Subcutaneous abdominal adipose tissue (tissue), 5 donors: ENCODE data around the gene GIGYF2.

Experiments
- H3K27ac ChIP-seq: one replicate; pipeline ENCODE4 v1.7.0; 2013; ENCODE audit warnings: low read depth, mild to moderate bottlenecking, inconsistent platforms, low read length, moderate library complexity
- H3K27me3 ChIP-seq, 5 donors: one replicate each; pipeline ENCODE4 v1.7.0; 2013; ENCODE audit warnings: low read length in 5 of 5, inconsistent platforms in 1 of 5; ENCODE audit not compliant: control insufficient read depth in 5 of 5, insufficient read depth in 4 of 5
- H3K36me3 ChIP-seq, 5 donors: one replicate each; pipeline ENCODE4 v1.7.0; 2013; ENCODE audit warnings: low read length in 5 of 5; ENCODE audit not compliant: control insufficient read depth in 5 of 5, insufficient read depth in 5 of 5
- H3K4me1 ChIP-seq, 5 donors: one replicate each; pipeline ENCODE4 v1.7.0; 2013; ENCODE audit warnings: low read length in 5 of 5, mild to moderate bottlenecking in 3 of 5, moderate library complexity in 1 of 5; ENCODE audit not compliant: control insufficient read depth in 5 of 5, insufficient read depth in 5 of 5
- H3K4me3 ChIP-seq, 5 donors: one replicate each; pipeline ENCODE4 v1.7.0; 2013; ENCODE audit warnings: low read length in 5 of 5, low read depth in 1 of 5
- H3K9ac ChIP-seq, 5 donors: one replicate each; pipeline ENCODE4 v1.7.0; 2013; ENCODE audit warnings: low read length in 5 of 5, mild to moderate bottlenecking in 4 of 5, moderate library complexity in 3 of 5
- H3K9me3 ChIP-seq, 5 donors: one replicate each; pipeline ENCODE4 v1.7.0; 2013; ENCODE audit warnings: low read length in 5 of 5; ENCODE audit not compliant: control insufficient read depth in 5 of 5
- donor health status: healthy.
- donor health status: healthy.
- donor health status: healthy.
- donor health status: healthy.
- donor health status: healthy.

GIGYF2 gene

GRCh38 chr2:232866104-232866503, 169.0 kb downstream of the GIGYF2 start:
- Histone ChIP-seq H3K27ac (no peak overlapping the region), H3K4me3 (no peak overlapping the region), H3K9me3 (no peaks in the 10 kb centered on the region), H3K27me3 (no peaks in the 10 kb centered on the region), H3K36me3 (peaks cover under 1 to 6% (median 4%) of the 10 kb centered on the region in 5 donors), H3K9ac (no peak overlapping the region), H3K4me1 (no peaks in the 10 kb centered on the region)

- no peaks in the 10 kb centered on the region for H3K4me1 ChIP-seq
- H3K4me3 ChIP-seq, result no peak overlapping the region
- H3K9me3 ChIP-seq, result no peaks in the 10 kb centered on the region
- peaks cover 0 to 2% (median 0%) of the 10 kb centered on the region in 5 donors for H3K36me3 ChIP-seq
- H3K9ac ChIP-seq, result no peak overlapping the region
- no peak overlapping the region for H3K27ac ChIP-seq
- no peaks in the 10 kb centered on the region for H3K27me3 ChIP-seq
These were observed 172.2 kb downstream of the GIGYF2 start for GRCh38 chr2:232869138-232870017.

GRCh38 chr2:232870018-232870765, 173.1 kb downstream of the GIGYF2 start, which contains the start of gene SNORC:
TSS of gene SNORC (plus strand) at chr2:232870264. CDS start at chr2:232870342, 78 bp downstream.
- H3K4me1 ChIP-seq, result no peaks in the 10 kb centered on the region
- no peaks in the 10 kb centered on the region for H3K36me3 ChIP-seq
- H3K27ac ChIP-seq, result no peak within 1 kb of the TSS
- no peaks in the 10 kb centered on the region for H3K9me3 ChIP-seq
- H3K9ac ChIP-seq, result no peak within 1 kb of the TSS
- H3K4me3 ChIP-seq, result no peak within 1 kb of the TSS
- H3K27me3 ChIP-seq, result peaks cover 0 to 5% (median under 1%) of the 10 kb centered on the region in 5 donors

- H3K4me1 ChIP-seq, result peaks cover 0 to 5% (median 4%) of the 10 kb centered on the region in 5 donors
- no peaks in the 10 kb centered on the region for H3K9me3 ChIP-seq
- H3K27me3 ChIP-seq, result peaks cover 0 to 11% (median 7%) of the 10 kb centered on the region in 5 donors
- no peak overlapping the region for H3K9ac ChIP-seq
- H3K4me3 ChIP-seq, result no peak overlapping the region
- H3K27ac ChIP-seq, result no peak overlapping the region
- H3K36me3 ChIP-seq, result no peaks in the 10 kb centered on the region
These were observed 173.7 kb downstream of the GIGYF2 start for GRCh38 chr2:232870766-232871371.

DNA sequence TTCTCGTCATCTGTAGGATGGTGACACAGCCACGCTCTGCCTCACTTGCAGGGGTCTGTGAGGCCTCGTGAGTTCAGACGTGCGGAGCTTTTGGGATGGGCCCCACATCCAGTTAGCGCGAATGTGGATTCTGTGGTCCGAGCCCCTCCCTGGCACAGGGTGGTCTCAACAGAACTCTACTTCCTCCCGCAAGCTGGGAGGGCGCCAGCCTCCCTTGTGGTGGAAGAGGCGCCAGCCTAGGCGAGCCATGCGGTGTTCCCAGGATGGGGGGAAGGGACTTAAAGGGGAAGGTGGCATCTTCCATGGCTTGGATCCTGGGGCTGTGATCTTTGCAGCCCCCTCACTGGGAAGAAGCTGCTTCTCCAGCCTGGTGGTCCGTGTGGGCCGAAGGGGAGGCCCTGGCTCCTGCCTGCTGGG, 174.3 kb downstream of the GIGYF2 start:
- Histone ChIP-seq H3K36me3 (no peaks in the 10 kb centered on the region), H3K9me3 (no peaks in the 10 kb centered on the region), H3K4me3 (no peak overlapping the region), H3K27me3 (peaks cover 2 to 15% (median 9%) of the 10 kb centered on the region in 5 donors), H3K4me1 (peaks cover 0 to 9% (median 7%) of the 10 kb centered on the region in 5 donors), H3K27ac (no peak overlapping the region), H3K9ac (no peak overlapping the region)

DNA sequence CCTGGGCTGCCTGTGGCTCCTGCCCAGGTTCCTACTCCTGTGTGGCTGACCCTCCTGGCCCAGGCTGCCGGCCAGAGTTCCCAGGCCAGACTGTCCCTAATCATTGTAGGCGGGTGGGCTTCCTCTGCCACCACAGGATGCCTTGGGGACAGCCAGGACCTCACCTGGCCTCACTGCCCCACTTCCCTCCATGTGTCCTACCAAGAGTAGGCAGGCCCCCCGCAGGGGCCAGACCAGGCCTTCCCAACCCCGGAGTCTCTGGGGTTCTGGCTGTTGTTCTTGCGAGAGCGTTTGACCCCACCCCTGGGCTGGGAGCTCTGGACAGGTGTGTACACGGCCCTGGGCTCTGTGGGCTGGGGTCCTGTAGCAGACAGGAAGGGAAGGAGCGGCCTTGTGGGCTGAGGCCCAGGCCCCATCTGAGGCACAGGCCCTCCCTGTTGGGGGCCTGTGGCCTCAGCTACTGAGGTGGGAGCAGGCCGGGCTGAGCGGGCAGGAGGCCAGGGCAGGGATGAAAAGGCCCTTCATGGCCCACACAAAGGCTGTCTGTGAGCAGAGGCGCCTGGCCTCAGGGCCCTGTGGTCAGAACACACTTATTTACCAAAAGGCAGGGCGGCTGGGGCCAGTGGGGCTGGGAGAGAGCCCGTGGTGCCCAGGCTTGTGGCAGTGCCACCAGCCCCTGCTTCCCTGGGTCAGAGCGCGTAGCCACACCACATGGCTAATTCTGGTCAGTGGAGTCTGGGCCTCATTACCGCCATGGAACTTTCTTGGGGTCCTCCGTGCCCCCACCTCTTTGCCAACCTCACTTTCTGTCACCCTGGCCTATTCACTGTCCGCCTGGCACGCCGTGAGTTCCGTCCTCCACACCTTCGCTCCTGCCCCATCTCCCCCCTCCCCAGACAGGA, 175.0 kb downstream of the GIGYF2 start:
- Histone ChIP-seq H3K36me3 (no peaks in the 10 kb centered on the region), H3K9ac (no peak overlapping the region), H3K27ac (no peak overlapping the region), H3K9me3 (no peaks in the 10 kb centered on the region), H3K4me1 (peaks cover 0 to 16% (median 7%) of the 10 kb centered on the region in 5 donors), H3K4me3 (no peak overlapping the region), H3K27me3 (peaks cover 5 to 21% (median 15%) of the 10 kb centered on the region in 5 donors)

GRCh38 chr2:232872826-232873225, 175.7 kb downstream of the GIGYF2 start:
- H3K4me1 ChIP-seq, result peaks cover 0 to 16% (median 7%) of the 10 kb centered on the region in 5 donors
- H3K9ac ChIP-seq, result no peak overlapping the region
- H3K27me3 ChIP-seq, result peaks cover 11 to 24% (median 22%) of the 10 kb centered on the region in 5 donors
- H3K9me3 ChIP-seq, result no peaks in the 10 kb centered on the region
- no peak overlapping the region for H3K27ac ChIP-seq
- H3K4me3 ChIP-seq, result no peak overlapping the region
- H3K36me3 ChIP-seq, result no peaks in the 10 kb centered on the region

GRCh38 chr2:232873292-232873908, 176.3 kb downstream of the GIGYF2 start:
- Histone ChIP-seq H3K9me3 (no peaks in the 10 kb centered on the region), H3K9ac (no peak overlapping the region), H3K27me3 (peaks cover 11 to 28% (median 22%) of the 10 kb centered on the region in 5 donors), H3K4me1 (peaks cover 0 to 16% (median 7%) of the 10 kb centered on the region in 5 donors), H3K36me3 (no peaks in the 10 kb centered on the region), H3K27ac (no peak overlapping the region), H3K4me3 (no peak overlapping the region)
